Thymus (tissue), 11 donors: ENCODE results near the gene ZNF785. TPM values are rescaled to one million over a fixed set of nuclear protein-coding genes. Genes with fewer than 3 reads are reported as not detected.

Source experiments
- DNase-seq, 9 donors: peaks; one replicate each; pipeline ENCODE4 v3.0.0-alpha.2; 2013; ENCODE audit warnings: low spot score in 9 of 9, low read depth in 6 of 9, missing footprints in 1 of 9
- H3K27ac ChIP-seq, 2 donors: one replicate each; pipeline ENCODE4 v1.5.1; 2013; ENCODE audit warnings: control low read depth in 1 of 2, low read depth in 1 of 2, low read length in 1 of 2, mild to moderate bottlenecking in 1 of 2, moderate library complexity in 1 of 2
- H3K27me3 ChIP-seq, 2 donors: one replicate each; pipeline ENCODE4 v1.5.1; 2013; ENCODE audit warnings: low read length in 1 of 2; ENCODE audit not compliant: control insufficient read depth in 2 of 2, insufficient read depth in 1 of 2
- H3K36me3 ChIP-seq, 2 donors: one replicate each; pipeline ENCODE4 v1.5.1; 2013; ENCODE audit warnings: low read length in 1 of 2, mild to moderate bottlenecking in 1 of 2, moderate library complexity in 1 of 2; ENCODE audit not compliant: control insufficient read depth in 2 of 2, insufficient read depth in 2 of 2
- H3K4me1 ChIP-seq, 2 donors: one replicate each; pipeline ENCODE4 v1.5.1; 2013; ENCODE audit warnings: low read length in 2 of 2; ENCODE audit not compliant: control insufficient read depth in 2 of 2, insufficient read depth in 2 of 2
- H3K4me3 ChIP-seq, 2 donors: one replicate each; pipeline ENCODE4 v1.5.1; 2013; ENCODE audit warnings: low read length in 2 of 2, control low read depth in 1 of 2, mild to moderate bottlenecking in 1 of 2
- H3K9me3 ChIP-seq, 2 donors: one replicate each; pipeline ENCODE4 v1.5.1; 2013; ENCODE audit warnings: low read length in 1 of 2, mild to moderate bottlenecking in 1 of 2; ENCODE audit not compliant: control insufficient read depth in 2 of 2, insufficient read depth in 1 of 2
- WGBS: extraction: QIAGEN DNeasy Blood & Tissue Kit; methylation state at CpG from one replicate; pipeline ENCODE4 v1.1.7; 2013; 5-methylcytosine and 5-hydroxymethylcytosine counted together
- polyA plus RNA-seq: library from polyadenylated mRNA; stranded (reverse); fragments of 200-250 nt; gene quantifications from one replicate; pipeline ENCODE4 v1.2.3, GENCODE V29; 2013
- total RNA-seq: library from RNA; stranded (reverse); fragments of 120-200 nt; gene quantifications from one replicate; pipeline ENCODE4 v1.2.4, GENCODE V29; 2013
- donor health status: healthy.

ZNF785 gene
- total and polyA plus RNA-seq, 2 donors: 5.0 to 7.8 TPM

DNA sequence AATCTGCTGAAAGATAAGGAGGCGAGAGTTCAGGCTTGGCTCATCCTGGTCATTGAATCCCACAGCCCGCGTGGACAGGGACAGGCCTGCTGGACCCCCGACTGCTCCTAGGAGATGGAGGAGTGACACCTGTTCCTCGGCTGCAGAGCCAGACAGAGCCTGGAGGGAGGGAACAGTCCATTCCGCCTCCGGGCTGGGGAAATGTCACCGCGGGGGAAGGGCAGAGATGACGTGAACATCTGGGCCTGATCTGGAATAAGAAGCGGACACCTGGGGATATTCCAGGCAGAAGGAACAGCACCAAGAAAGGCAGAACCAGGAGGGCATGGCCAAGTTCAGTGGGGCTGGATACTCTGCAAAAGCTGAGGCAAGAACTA is 52.4 kb downstream of the ZNF785 start:
- Histone ChIP-seq H3K4me1 (peaks cover 12 to 41% of the 10 kb centered on the region in 2 donors), H3K27me3 (no peaks in the 10 kb centered on the region), H3K36me3 (peaks cover 15 to 18% of the 10 kb centered on the region in 2 donors), H3K27ac (no peak overlapping the region), H3K9me3 (peaks cover 0 to 7% of the 10 kb centered on the region in 2 donors), H3K4me3 (no peak overlapping the region)
- DNase-seq: no peak
- 95% methylated on average over 11 of the region's 11 CpGs for WGBS

- WGBS: 99% methylated on average over 57 of the region's 57 CpGs
- no peak for DNase-seq
- H3K9me3 ChIP-seq: peaks cover 0 to 7% of the 10 kb centered on the region in 2 donors
- peaks cover 15 to 47% of the 10 kb centered on the region in 2 donors for H3K4me1 ChIP-seq
- no peak overlapping the region for H3K27ac ChIP-seq
- H3K36me3 ChIP-seq: peaks cover 15 to 16% of the 10 kb centered on the region in 2 donors
- H3K27me3 ChIP-seq: no peaks in the 10 kb centered on the region
- H3K4me3 ChIP-seq: no peak overlapping the region
These were observed 53.0 kb downstream of the ZNF785 start for GRCh38 chr16:30532285-30533145.

Other genes with a start within 250 kb of the ZNF785 start
- gene CD2BP2, start 230.4 kb downstream of the ZNF785 start, total RNA-seq: 49.5 TPM
- 48.0 TPM for gene CD2BP2, start 230.4 kb downstream of the ZNF785 start, polyA plus RNA-seq
- gene TBC1D10B, start 215.2 kb downstream of the ZNF785 start, total RNA-seq: 12.1 TPM
- 25.0 TPM for gene TBC1D10B, start 215.2 kb downstream of the ZNF785 start, polyA plus RNA-seq
- 11.7 TPM for gene MYL11, start 210.9 kb downstream of the ZNF785 start, total RNA-seq
- gene MYL11, start 210.9 kb downstream of the ZNF785 start, polyA plus RNA-seq: 12.5 TPM
- 173 TPM for gene SEPTIN1, start 203.1 kb downstream of the ZNF785 start, total RNA-seq
- 337 TPM for gene SEPTIN1, start 203.1 kb downstream of the ZNF785 start, polyA plus RNA-seq
- gene ZNF48, start 190.3 kb downstream of the ZNF785 start, total RNA-seq: 12.9 TPM
- gene ZNF48, start 190.3 kb downstream of the ZNF785 start, polyA plus RNA-seq: 5.9 TPM
- 4.1 TPM for gene ZNF771, start 178.1 kb downstream of the ZNF785 start, total RNA-seq
- 3.7 TPM for gene ZNF771, start 178.1 kb downstream of the ZNF785 start, polyA plus RNA-seq
- gene DCTPP1, start 155.7 kb downstream of the ZNF785 start, total RNA-seq: 27.4 TPM
- 20.6 TPM for gene DCTPP1, start 155.7 kb downstream of the ZNF785 start, polyA plus RNA-seq
- gene SEPHS2, start 139.8 kb downstream of the ZNF785 start, total RNA-seq: 15.2 TPM
- 63.9 TPM for gene SEPHS2, start 139.8 kb downstream of the ZNF785 start, polyA plus RNA-seq
- 48.6 TPM for gene ITGAL, start 113.0 kb downstream of the ZNF785 start, total RNA-seq
- 51.3 TPM for gene ITGAL, start 113.0 kb downstream of the ZNF785 start, polyA plus RNA-seq
- gene ZNF768, start 59.1 kb downstream of the ZNF785 start, total RNA-seq: 10.5 TPM
- 20.4 TPM for gene ZNF768, start 59.1 kb downstream of the ZNF785 start, polyA plus RNA-seq
- 7.3 TPM for gene ZNF747, start 50.8 kb downstream of the ZNF785 start, total RNA-seq
- 9.8 TPM for gene ZNF747, start 50.8 kb downstream of the ZNF785 start, polyA plus RNA-seq
- gene ZNF764, start 27.3 kb downstream of the ZNF785 start, total RNA-seq: 5.7 TPM
- gene ZNF764, start 27.3 kb downstream of the ZNF785 start, polyA plus RNA-seq: 8.3 TPM
- gene ZNF688, start 14.0 kb downstream of the ZNF785 start, total RNA-seq: 17.5 TPM
- gene ZNF688, start 14.0 kb downstream of the ZNF785 start, polyA plus RNA-seq: 38.1 TPM
- 7.3 TPM for gene ZNF689, start 24.7 kb upstream of the ZNF785 start, total RNA-seq
- 4.3 TPM for gene ZNF689, start 24.7 kb upstream of the ZNF785 start, polyA plus RNA-seq
- gene PRR14, start 65.3 kb upstream of the ZNF785 start, total RNA-seq: 14.3 TPM
- 139 TPM for gene PRR14, start 65.3 kb upstream of the ZNF785 start, polyA plus RNA-seq
- gene FBRS, start 72.7 kb upstream of the ZNF785 start, total RNA-seq: 19.0 TPM
- gene FBRS, start 72.7 kb upstream of the ZNF785 start, polyA plus RNA-seq: 60.8 TPM
- 6.1 TPM for gene SRCAP, start 113.5 kb upstream of the ZNF785 start, total RNA-seq
- 8.8 TPM for gene SRCAP, start 113.5 kb upstream of the ZNF785 start, polyA plus RNA-seq
- gene PHKG2, start 162.7 kb upstream of the ZNF785 start, total RNA-seq: 22.1 TPM
- 53.8 TPM for gene PHKG2, start 162.7 kb upstream of the ZNF785 start, polyA plus RNA-seq
- gene CFAP119, start 176.4 kb upstream of the ZNF785 start, total RNA-seq: 4.8 TPM
- 19.6 TPM for gene CFAP119, start 176.4 kb upstream of the ZNF785 start, polyA plus RNA-seq
- gene RNF40, start 176.6 kb upstream of the ZNF785 start, total RNA-seq: 42.4 TPM
- 74.8 TPM for gene RNF40, start 176.6 kb upstream of the ZNF785 start, polyA plus RNA-seq
- gene ZNF629, start 201.5 kb upstream of the ZNF785 start, total RNA-seq: 5.0 TPM
- gene ZNF629, start 201.5 kb upstream of the ZNF785 start, polyA plus RNA-seq: 4.6 TPM